ENCODE measurements around the gene NTPCR.
A peak's percentile ranks its signal among the peaks of the same experiment; 100 is the strongest.

NTPCR gene

GRCh38 chr1:232927830-232928505 lies 22.4 kb upstream of the NTPCR start:
- DNase-seq = no peak

- no peak for DNase-seq
These were observed 17.7 kb upstream of the NTPCR start for GRCh38 chr1:232932486-232933425.

GRCh38 chr1:232936941-232937340 lies 13.5 kb upstream of the NTPCR start:
- no peak for DNase-seq

GRCh38 chr1:232937741-232938375 lies 12.6 kb upstream of the NTPCR start:
- peak in 1 of 5 experiments; percentile 35 for DNase-seq

- DNase-seq = no peak
These were observed 11.5 kb upstream of the NTPCR start for GRCh38 chr1:232938926-232939325.

GRCh38 chr1:232939748-232940147 lies 10.7 kb upstream of the NTPCR start:
- DNase-seq = no peak

- no peak for DNase-seq
These were observed 10.1 kb upstream of the NTPCR start for GRCh38 chr1:232940262-232940661.

GRCh38 chr1:232942413-232943294 lies 7.8 kb upstream of the NTPCR start:
- no peak for DNase-seq

GRCh38 chr1:232943679-232944252 lies 6.6 kb upstream of the NTPCR start:
- DNase-seq = peak in 1 of 5 experiments; percentile 27

- DNase-seq = peak in 2 of 5 experiments; percentile 4 to 9
These were observed 6.1 kb upstream of the NTPCR start for GRCh38 chr1:232944347-232944746.

GRCh38 chr1:232949636-232950196 lies 695 bp upstream of the NTPCR start:
- no peak for DNase-seq

GRCh38 chr1:232951180-232951579 lies 769 bp downstream of the NTPCR start:
- DNase-seq = peak in 2 of 5 experiments; percentile 3 to 51

GRCh38 chr1:232951605-232952004 lies 1.2 kb downstream of the NTPCR start:
- DNase-seq = no peak

- DNase-seq = peak in 2 of 5 experiments; percentile 6 to 42
These were observed 2.4 kb downstream of the NTPCR start for GRCh38 chr1:232952514-232953499.

- DNase-seq = no peak
These were observed 4.4 kb downstream of the NTPCR start for GRCh38 chr1:232954594-232955365.

- DNase-seq = no peak
These were observed 5.7 kb downstream of the NTPCR start for GRCh38 chr1:232956081-232956480.

GRCh38 chr1:232958067-232958466 lies 7.7 kb downstream of the NTPCR start:
- no peak for DNase-seq

- DNase-seq = no peak
These were observed 12.6 kb downstream of the NTPCR start for GRCh38 chr1:232962761-232963745.
